ENCODE measurements around the gene AHCYL2.

GRCh38 chr7:129188892-129189660 lies 35.8 kb upstream of the AHCYL2 start:
- TF ChIP-seq CTCF (conservative IDR thresholded peaks at IDR 0.05; ENCODE audit: low read length): no peak
- no peak for TF ChIP-seq EZH2phosphoT487 (IDR thresholded peaks at IDR 0.05; ENCODE audit: borderline replicate concordance, low read depth, low read length)

Data from OCI-LY7 (cell line).